ENCODE measurements around the gene SMAD9. TPM values are rescaled to one million over a fixed set of nuclear protein-coding genes. Genes with fewer than 3 reads are reported as not detected.

Gene SMAD9
- total and polyA plus RNA-seq, 2 of the 13 experiments (the other 11 are each of a cell fraction or from before 2014, with no cell fraction given) = 4.2 to 7.7 TPM

DNA sequence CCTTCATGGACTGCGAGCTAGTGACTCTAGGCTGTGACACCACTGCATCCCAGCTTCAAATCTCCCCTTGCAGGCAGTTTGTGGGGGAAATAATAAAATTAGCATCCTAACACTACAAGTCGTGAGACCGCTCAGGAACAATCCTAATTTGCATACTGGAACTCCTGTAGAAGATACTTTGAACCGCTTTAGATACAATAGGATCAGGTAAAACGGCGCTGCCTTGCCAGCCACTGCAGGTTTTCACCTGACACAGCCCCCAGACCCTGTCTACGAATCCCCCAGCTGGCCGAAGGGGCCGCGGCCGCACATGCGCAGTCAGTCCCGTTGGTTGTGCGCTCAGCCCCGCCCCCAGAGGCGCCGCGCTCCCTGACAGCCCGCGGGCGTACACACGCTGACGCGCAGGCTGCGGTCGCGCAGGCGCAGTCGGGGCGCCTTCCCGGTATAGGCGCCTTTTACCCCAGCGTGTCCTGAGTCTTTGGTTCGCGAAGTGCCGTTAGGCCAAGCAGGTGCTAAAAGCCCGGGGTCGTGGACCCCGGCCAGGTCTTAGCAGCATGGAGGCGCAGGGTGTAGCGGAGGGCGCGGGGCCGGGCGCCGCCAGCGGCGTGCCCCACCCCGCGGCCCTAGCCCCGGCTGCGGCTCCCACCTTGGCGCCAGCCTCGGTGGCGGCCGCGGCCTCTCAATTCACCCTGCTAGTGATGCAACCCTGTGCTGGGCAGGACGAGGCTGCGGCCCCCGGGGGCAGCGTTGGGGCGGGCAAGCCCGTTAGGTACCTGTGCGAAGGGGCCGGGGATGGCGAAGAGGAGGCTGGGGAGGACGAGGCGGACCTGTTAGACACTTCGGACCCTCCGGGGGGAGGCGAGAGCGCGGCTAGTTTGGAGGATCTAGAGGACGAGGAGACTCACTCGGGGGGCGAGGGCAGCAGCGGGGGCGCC lies 101.0 kb downstream of the SMAD9 start, which contains the start of gene RFXAP:
Gene RFXAP (plus strand): TSS at position 419 of the 935 bp plus-strand sequence. CDS start 136 bp downstream, at position 555.
- in situ Hi-C loops (cut with HindIII; ENCODE audit: extremely low pct_ligation_motif_present, low pct_unique_long_range_greater_than_20kb) = no loop called here
- FAIRE-seq = no peak
- POLR2A ChIA-PET = interaction anchor here (0.7 to 0.9 kb wide), 2 partner anchors 9 to 11 kb away, joined by 3 to 4 read pairs; no protein-coding TSS in a partner anchor
- TF ChIP-seq HOXA5 (CRISPR knock-in tag; IDR thresholded peaks at IDR 0.05) (no peak), ZNF12 (CRISPR knock-in tag; IDR thresholded peaks at IDR 0.05) (no peak), HNRNPK (IDR thresholded peaks at IDR 0.05; ENCODE audit: low read depth, low read length, poor library complexity, severe bottlenecking) (no peak), TAF15 (IDR thresholded peaks at IDR 0.05; ENCODE audit: low read depth, low read length, poor library complexity, severe bottlenecking) (peak; percentile 70), POLR2A (IDR thresholded peaks at IDR 0.05; ENCODE audit: insufficient read depth in 1 of 2, low read depth in 2 of 2, low read length in 2 of 2) (peak; percentile 62 to 78), MIER2 (CRISPR knock-in tag; IDR thresholded peaks at IDR 0.05) (no peak), ARNT2 (CRISPR knock-in tag; IDR thresholded peaks at IDR 0.05; ENCODE audit: low read depth) (0 out of 2 replicates have a peak, but pooled peaks have one; percentile 35), ZSCAN25 (CRISPR knock-in tag; IDR thresholded peaks at IDR 0.05) (no peak), ZNF670 (CRISPR knock-in tag; IDR thresholded peaks at IDR 0.05; ENCODE audit: borderline replicate concordance) (no peak), ZNF720 (CRISPR knock-in tag; IDR thresholded peaks at IDR 0.05) (no peak), HOXD1 (CRISPR knock-in tag; IDR thresholded peaks at IDR 0.05) (no peak), MZF1 (CRISPR knock-in tag; IDR thresholded peaks at IDR 0.05; ENCODE audit: borderline replicate concordance) (no peak), FOSL2 (CRISPR knock-in tag; IDR thresholded peaks at IDR 0.05) (no peak), MED1 (CRISPR knock-in tag; IDR thresholded peaks at IDR 0.05) (peak; percentile 22; the same call in 1 of the 2 replicates), ETV6 (CRISPR knock-in tag; conservative IDR thresholded peaks at IDR 0.05) (no peak), ATRX (CRISPR knock-in tag; IDR thresholded peaks at IDR 0.05; ENCODE audit: borderline replicate concordance) (no peak), ZNF746 (CRISPR knock-in tag; IDR thresholded peaks at IDR 0.05) (no peak), ZNF230 (CRISPR knock-in tag; IDR thresholded peaks at IDR 0.05) (no peak)
- TF ChIP-seq, protein P1, sequence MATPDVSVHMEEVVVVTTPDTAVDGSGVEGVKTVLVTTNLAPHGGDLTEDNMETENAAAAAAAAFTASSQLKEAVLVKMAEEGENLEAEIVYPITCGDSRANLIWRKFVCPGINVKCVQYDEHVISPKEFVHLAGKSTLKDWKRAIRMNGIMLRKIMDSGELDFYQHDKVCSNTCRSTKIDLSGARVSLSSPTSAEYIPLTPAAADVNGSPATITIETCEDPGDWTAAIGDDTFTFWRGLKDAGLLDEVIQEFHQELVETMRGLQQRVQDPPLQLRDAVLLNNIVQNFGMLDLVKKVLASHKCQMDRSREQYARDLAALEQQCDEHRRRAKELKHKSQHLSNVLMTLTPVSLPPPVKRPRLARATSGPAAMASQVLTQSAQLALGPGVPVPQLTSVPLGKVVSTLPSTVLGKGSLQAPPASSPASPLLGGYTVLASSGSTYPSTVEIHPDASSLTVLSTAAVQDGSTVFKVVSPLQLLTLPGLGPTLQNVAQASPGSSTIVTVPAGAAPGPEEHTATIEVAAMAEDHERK (CRISPR knock-in tag; IDR thresholded peaks at IDR 0.05; ENCODE audit: low read depth) = peak; percentile 73
- TF ChIP-seq, protein P2, sequence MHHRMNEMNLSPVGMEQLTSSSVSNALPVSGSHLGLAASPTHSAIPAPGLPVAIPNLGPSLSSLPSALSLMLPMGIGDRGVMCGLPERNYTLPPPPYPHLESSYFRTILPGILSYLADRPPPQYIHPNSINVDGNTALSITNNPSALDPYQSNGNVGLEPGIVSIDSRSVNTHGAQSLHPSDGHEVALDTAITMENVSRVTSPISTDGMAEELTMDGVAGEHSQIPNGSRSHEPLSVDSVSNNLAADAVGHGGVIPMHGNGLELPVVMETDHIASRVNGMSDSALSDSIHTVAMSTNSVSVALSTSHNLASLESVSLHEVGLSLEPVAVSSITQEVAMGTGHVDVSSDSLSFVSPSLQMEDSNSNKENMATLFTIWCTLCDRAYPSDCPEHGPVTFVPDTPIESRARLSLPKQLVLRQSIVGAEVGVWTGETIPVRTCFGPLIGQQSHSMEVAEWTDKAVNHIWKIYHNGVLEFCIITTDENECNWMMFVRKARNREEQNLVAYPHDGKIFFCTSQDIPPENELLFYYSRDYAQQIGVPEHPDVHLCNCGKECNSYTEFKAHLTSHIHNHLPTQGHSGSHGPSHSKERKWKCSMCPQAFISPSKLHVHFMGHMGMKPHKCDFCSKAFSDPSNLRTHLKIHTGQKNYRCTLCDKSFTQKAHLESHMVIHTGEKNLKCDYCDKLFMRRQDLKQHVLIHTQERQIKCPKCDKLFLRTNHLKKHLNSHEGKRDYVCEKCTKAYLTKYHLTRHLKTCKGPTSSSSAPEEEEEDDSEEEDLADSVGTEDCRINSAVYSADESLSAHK (CRISPR knock-in tag; IDR thresholded peaks at IDR 0.05; ENCODE audit: borderline replicate concordance) = no peak
- TF ChIP-seq, protein P3, sequence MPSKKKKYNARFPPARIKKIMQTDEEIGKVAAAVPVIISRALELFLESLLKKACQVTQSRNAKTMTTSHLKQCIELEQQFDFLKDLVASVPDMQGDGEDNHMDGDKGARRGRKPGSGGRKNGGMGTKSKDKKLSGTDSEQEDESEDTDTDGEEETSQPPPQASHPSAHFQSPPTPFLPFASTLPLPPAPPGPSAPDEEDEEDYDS (CRISPR knock-in tag; IDR thresholded peaks at IDR 0.05) = peak; percentile 26; the same call in 1 of the 2 replicates

More for the DNA sequence above, 101.0 kb downstream of the SMAD9 start, which contains the start of gene RFXAP:
- Histone ChIP-seq H3K9me3 (ENCODE audit: low read length) (no peaks in the 10 kb centered on the region), H3K4me3 (replicated peaks in 1 of 3; ENCODE audit: insufficient read depth in 1 of 3, low read depth in 2 of 3, low read length in 3 of 3) (peak within 1 kb of the TSS; percentile 71 to 84 (median 77)), H3K36me3 (replicated peaks in 1 of 2; ENCODE audit: control insufficient read depth in 1 of 2, insufficient read depth in 2 of 2, low read length in 2 of 2) (no peaks in the 10 kb centered on the region), H3K27me3 (ENCODE audit: control insufficient read depth in 1 of 2, insufficient read depth in 2 of 2, low read length in 2 of 2) (no peaks in the 10 kb centered on the region; a peak in 1 of 5 replicates), H3K4me1 (ENCODE audit: insufficient read depth, low read length) (peaks cover 46% of the 10 kb centered on the region), H3K4me2 (ENCODE audit: low read depth, low read length) (peak within 1 kb of the TSS; percentile 82), H3K9ac (ENCODE audit: insufficient read depth, low read depth, low read length) (peak within 1 kb of the TSS; percentile 73), H2AFZ (ENCODE audit: low read length) (peak within 1 kb of the TSS; percentile 92), H3K79me2 (ENCODE audit: insufficient read depth, low read length) (peaks cover 35% of the 10 kb centered on the region), H4K20me1 (ENCODE audit: insufficient read depth, low read length) (peaks cover 6% of the 10 kb centered on the region; the same call in 1 of the 2 replicates), H3K27ac (ENCODE audit: extremely low read length, insufficient read depth, low read length) (peak within 1 kb of the TSS; percentile 63)
- BruUV-seq (replicated peaks) = no TSS peak
- DNase-seq (ENCODE audit: low spot score) (peak; percentile 74), ATAC-seq (peak; percentile 93)
- CTCF ChIA-PET (ENCODE audit: low intra/inter-chr PET ratio, low total read pairs) = no interaction called here
- under 1% methylated on average over 28 of the region's 78 CpGs for WGBS (ENCODE audit: low lambda C conversion rate)
- intact Hi-C loops (cut with micrococcal nuclease; ENCODE audit: unreplicated experiment) = loop anchor here (2.0 kb wide), 2 partner anchors 64 to 240 kb away; partner anchors contain the start of gene SUPT20H

Measured in HepG2 (cell line).